Activated T-cell treated with anti-CD3 and anti-CD28 coated beads for 4 hours (primary cell): ENCODE results near the gene HLA-F.

Source experiments
- DNase-seq: peaks from one replicate; pipeline ENCODE4 v3.0.0-alpha.2; 2020

The HLA-F gene

GRCh38 chr6:29744621-29745020, 21.4 kb downstream of the HLA-F start:
- no peak for DNase-seq

- no peak for DNase-seq
Observed at GRCh38 chr6:29745386-29745785, 22.2 kb downstream of the HLA-F start.

- no peak for DNase-seq
Observed at GRCh38 chr6:29745855-29746449, 22.7 kb downstream of the HLA-F start.

GRCh38 chr6:29746846-29747687, 23.8 kb downstream of the HLA-F start:
- DNase-seq: no peak

- no peak for DNase-seq
Observed at GRCh38 chr6:29747688-29748250, 24.5 kb downstream of the HLA-F start.

- peak; percentile 77 for DNase-seq
Observed at GRCh38 chr6:29748391-29749307, 25.4 kb downstream of the HLA-F start.

- DNase-seq: no peak
Observed at GRCh38 chr6:29749308-29749662, 26.1 kb downstream of the HLA-F start.

- DNase-seq: no peak
Observed at GRCh38 chr6:29749668-29750067, 26.4 kb downstream of the HLA-F start.

GRCh38 chr6:29750709-29751108, 27.5 kb downstream of the HLA-F start:
- no peak for DNase-seq

- no peak for DNase-seq
Observed at GRCh38 chr6:29751480-29751879, 28.2 kb downstream of the HLA-F start.

- peak; percentile 75 for DNase-seq
Observed at GRCh38 chr6:29752451-29753308, 29.4 kb downstream of the HLA-F start.

GRCh38 chr6:29753309-29753644, 30.0 kb downstream of the HLA-F start:
- DNase-seq: no peak

GRCh38 chr6:29755295-29755871, 32.1 kb downstream of the HLA-F start:
- DNase-seq: no peak

GRCh38 chr6:29757282-29757681, 34.0 kb downstream of the HLA-F start:
- no peak for DNase-seq

- no peak for DNase-seq
Observed at GRCh38 chr6:29757701-29758293, 34.6 kb downstream of the HLA-F start.

GRCh38 chr6:29758761-29759160, 35.5 kb downstream of the HLA-F start:
- no peak for DNase-seq

GRCh38 chr6:29759457-29759856, 36.2 kb downstream of the HLA-F start:
- DNase-seq: no peak

- no peak for DNase-seq
Observed at GRCh38 chr6:29760328-29760727, 37.1 kb downstream of the HLA-F start.

GRCh38 chr6:29762051-29762450, 38.8 kb downstream of the HLA-F start:
- no peak for DNase-seq

GRCh38 chr6:29762781-29763214, 39.6 kb downstream of the HLA-F start:
- no peak for DNase-seq

- DNase-seq: no peak
Observed at GRCh38 chr6:29763491-29764289, 40.5 kb downstream of the HLA-F start.
